Measurements from ENCODE around the gene PCARE.

DNA sequence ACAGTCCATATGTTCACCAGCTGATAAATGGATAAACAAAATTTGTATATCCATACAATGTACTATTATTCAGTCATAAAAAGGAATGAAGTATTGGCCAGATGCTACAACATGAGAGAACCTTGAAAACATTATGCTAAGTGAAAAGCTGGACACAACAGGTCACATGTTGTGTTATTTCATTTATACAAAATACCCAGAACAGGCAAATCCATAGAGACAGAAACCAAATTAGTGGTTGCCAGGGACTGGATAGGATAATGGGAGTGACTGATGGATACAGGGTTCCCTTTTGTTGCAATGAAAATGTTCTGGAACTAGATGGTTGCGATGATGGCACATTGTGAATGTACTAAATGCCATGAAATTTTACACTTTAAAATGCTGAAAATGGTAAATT lies 10.2 kb upstream of the PCARE start:
- TF ChIP-seq EZH2 (IDR thresholded peaks at IDR 0.05) (no peak), POLR2AphosphoS5 (IDR thresholded peaks at IDR 0.05; ENCODE audit: borderline replicate concordance, low read depth, low read length) (no peak), FOXP2 (optimal IDR thresholded peaks at IDR 0.05; ENCODE audit: control extremely low read depth, extremely low read length, insufficient read depth) (no peak)

All from SK-N-MC (cell line).